AG10803 (cell line): ENCODE data around the gene TMEM127.

Source experiments
- DNase-seq: peaks from one replicate; pipeline ENCODE4 v3.0.0; 2010; ENCODE audit warnings: low read depth
- H3K4me3 ChIP-seq: 2 replicates; pipeline ENCODE4 v1.5.1; 2011; ENCODE audit warnings: mild to moderate bottlenecking, low read length, control low read depth
- CTCF ChIP-seq: conservative IDR thresholded peaks from 2 replicates; pipeline ENCODE4 v1.5.1; 2011; ENCODE audit warnings: mild to moderate bottlenecking, low read length, control low read depth, inconsistent platforms

The TMEM127 gene

GRCh38 chr2:96240341-96241038, 25.3 kb downstream of the TMEM127 start:
- H3K4me3 ChIP-seq: no peak overlapping the region
- no peak for DNase-seq
- no peak for TF ChIP-seq CTCF

- no peak for DNase-seq
- TF ChIP-seq CTCF: no peak
Measured at GRCh38 chr2:96239745-96240264, 26.0 kb downstream of the TMEM127 start.

GRCh38 chr2:96239091-96239490, 26.7 kb downstream of the TMEM127 start:
- no peak overlapping the region for H3K4me3 ChIP-seq
- DNase-seq: no peak
- no peak for TF ChIP-seq CTCF

More at GRCh38 chr2:96239745-96240264, 26.0 kb downstream of the TMEM127 start:
- no peak overlapping the region for H3K4me3 ChIP-seq

- no peak for TF ChIP-seq CTCF
- H3K4me3 ChIP-seq: no peak overlapping the region
- no peak for DNase-seq
Measured at GRCh38 chr2:96238266-96238665, 27.5 kb downstream of the TMEM127 start.

- TF ChIP-seq CTCF: no peak
- no peak overlapping the region for H3K4me3 ChIP-seq
- no peak for DNase-seq
Measured at GRCh38 chr2:96236882-96237281, 28.9 kb downstream of the TMEM127 start.

GRCh38 chr2:96233880-96234316, 31.9 kb downstream of the TMEM127 start:
- DNase-seq: no peak
- no peak for TF ChIP-seq CTCF
- H3K4me3 ChIP-seq: no peak overlapping the region

- H3K4me3 ChIP-seq: no peak overlapping the region
- no peak for DNase-seq
- TF ChIP-seq CTCF: no peak
Measured at GRCh38 chr2:96233436-96233835, 32.4 kb downstream of the TMEM127 start.
